ENCODE results near the gene MRPL10. TPM values are rescaled to one million over a fixed set of nuclear protein-coding genes. Genes with fewer than 3 reads are reported as not detected.
A peak's percentile ranks its signal among the peaks of the same experiment; 100 is the strongest.

Gene MRPL10
- total and polyA plus RNA-seq, 10 of the 15 experiments (the other 5 are each of a cell fraction or from before 2014, with no cell fraction given): 18.9 to 61.9 (median 47.3) TPM

GRCh38 chr17:47852113-47852949, 21.0 kb upstream of the MRPL10 start:
- H3K4me1 ChIP-seq (ENCODE audit: control insufficient read depth, insufficient read depth, low read length): peaks cover 5% of the 10 kb centered on the region
- 0 out of 3 replicates have a peak, but pooled peaks have one; percentile 19 for ATAC-seq
- in situ Hi-C loops (cut with MboI): no loop called here
- intact Hi-C loops (cut with micrococcal nuclease; ENCODE audit: unreplicated experiment): no loop called here
- FAIRE-seq: no peak
- H3K9me3 ChIP-seq (replicated peaks; ENCODE audit: control insufficient read depth, insufficient read depth, low read length): no peaks in the 10 kb centered on the region
- no peak for DNase-seq (ENCODE audit: low read depth, low spot score)
- BruUV-seq (replicated peaks): no TSS peak
- no peak overlapping the region for H3K27ac ChIP-seq (ENCODE audit: control insufficient read depth, insufficient read depth)
- CTCF ChIA-PET: interaction anchor here (0.6 to 1.6 kb wide), 6 partner anchors 9 to 38 kb away, joined by 3 to 5 read pairs (median 4); partner anchors contain the start of gene SCRN2
- no peak overlapping the region for H3K4me3 ChIP-seq
- H4K20me1 ChIP-seq (ENCODE audit: control insufficient read depth, insufficient read depth): no peaks in the 10 kb centered on the region
- RAD21 ChIA-PET (ENCODE audit: unreplicated experiment): interaction anchor here (1.4 kb wide), 2 partner anchors 10 to 39 kb away, joined by 4 read pairs; no protein-coding TSS in a partner anchor
- peaks cover 25 to 57% of the 10 kb centered on the region in 2 experiments for H3K27me3 ChIP-seq (replicated peaks in 1 of 2; ENCODE audit: control insufficient read depth in 2 of 2, insufficient read depth in 2 of 2, low read length in 1 of 2)
- no peaks in the 10 kb centered on the region for H3K79me2 ChIP-seq (ENCODE audit: control insufficient read depth, insufficient read depth, low read length)
- POLR2A ChIA-PET: no interaction called here
- SMC1A ChIA-PET (ENCODE audit: uncharacterized antibody, unreplicated experiment): interaction anchor here (0.8 to 13.1 kb wide), 3 partner anchors 9 to 37 kb away, joined by 3 to 231 read pairs (median 5); partner anchors contain the start of genes SCRN2 and SP2
- peak overlapping the region; percentile 61 for H3K4me2 ChIP-seq (ENCODE audit: control insufficient read depth, insufficient read depth)
- H3K9ac ChIP-seq (ENCODE audit: control insufficient read depth, insufficient read depth, low read length): no peak overlapping the region
- no peak overlapping the region for H2AFZ ChIP-seq (ENCODE audit: control insufficient read depth, low read depth, low read length)
- H3K36me3 ChIP-seq (ENCODE audit: control insufficient read depth in 2 of 2, insufficient read depth in 2 of 2, low read length in 1 of 2): no peaks in the 10 kb centered on the region
- WGBS (ENCODE audit: insufficient coverage, insufficient replicate concordance, low lambda C conversion rate, missing lambda C conversion rate): 23% methylated on average over 32 of the region's 32 CpGs
- no peak for TF ChIP-seq MYC (IDR thresholded peaks at IDR 0.05; ENCODE audit: insufficient read depth, insufficient read length, insufficient replicate concordance, low read length, severe bottlenecking)
- TF ChIP-seq MYB (IDR thresholded peaks at IDR 0.05; ENCODE audit: borderline replicate concordance, low read depth, low read length): no peak
- no peak for TF ChIP-seq ZNF274 (IDR thresholded peaks at IDR 0.05; ENCODE audit: insufficient read depth, insufficient read length)
- TF ChIP-seq POLR2AphosphoS5 (IDR thresholded peaks at IDR 0.05; ENCODE audit: low read length): no peak
- TF ChIP-seq, protein P1, sequence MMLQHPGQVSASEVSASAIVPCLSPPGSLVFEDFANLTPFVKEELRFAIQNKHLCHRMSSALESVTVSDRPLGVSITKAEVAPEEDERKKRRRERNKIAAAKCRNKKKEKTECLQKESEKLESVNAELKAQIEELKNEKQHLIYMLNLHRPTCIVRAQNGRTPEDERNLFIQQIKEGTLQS (IDR thresholded peaks at IDR 0.05; ENCODE audit: borderline replicate concordance, extremely low read depth, low read depth, low read length): no peak
- no peak for TF ChIP-seq FOS (IDR thresholded peaks at IDR 0.05; ENCODE audit: borderline replicate concordance, extremely low read depth, insufficient read length)
- TF ChIP-seq NFIC (IDR thresholded peaks at IDR 0.05; ENCODE audit: low read depth, low read length): no peak
- TF ChIP-seq WRNIP1 (IDR thresholded peaks at IDR 0.05; ENCODE audit: borderline replicate concordance, low read depth, low read length): no peak
- TF ChIP-seq NKRF (conservative IDR thresholded peaks at IDR 0.05): no peak
- TF ChIP-seq, protein P2, sequence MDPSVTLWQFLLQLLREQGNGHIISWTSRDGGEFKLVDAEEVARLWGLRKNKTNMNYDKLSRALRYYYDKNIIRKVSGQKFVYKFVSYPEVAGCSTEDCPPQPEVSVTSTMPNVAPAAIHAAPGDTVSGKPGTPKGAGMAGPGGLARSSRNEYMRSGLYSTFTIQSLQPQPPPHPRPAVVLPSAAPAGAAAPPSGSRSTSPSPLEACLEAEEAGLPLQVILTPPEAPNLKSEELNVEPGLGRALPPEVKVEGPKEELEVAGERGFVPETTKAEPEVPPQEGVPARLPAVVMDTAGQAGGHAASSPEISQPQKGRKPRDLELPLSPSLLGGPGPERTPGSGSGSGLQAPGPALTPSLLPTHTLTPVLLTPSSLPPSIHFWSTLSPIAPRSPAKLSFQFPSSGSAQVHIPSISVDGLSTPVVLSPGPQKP (IDR thresholded peaks at IDR 0.05; ENCODE audit: low read depth, low read length): no peak
- peak; percentile 38 to 92 for TF ChIP-seq EGR1 (IDR thresholded peaks at IDR 0.05; ENCODE audit: borderline replicate concordance in 1 of 2, low read depth in 2 of 2, low read length in 2 of 2)
- TF ChIP-seq ZNF622 (IDR thresholded peaks at IDR 0.05): no peak
- TF ChIP-seq STAT1 (conservative IDR thresholded peaks at IDR 0.05): no peak
- no peak for TF ChIP-seq IKZF2 (IDR thresholded peaks at IDR 0.05)
- no peak for TF ChIP-seq RBBP5 (conservative IDR thresholded peaks at IDR 0.05)
- no peak for TF ChIP-seq ZBED1 (IDR thresholded peaks at IDR 0.05; ENCODE audit: borderline replicate concordance)
- TF ChIP-seq JUNB (IDR thresholded peaks at IDR 0.05): no peak
- no peak for TF ChIP-seq NRF1 (conservative IDR thresholded peaks at IDR 0.05; ENCODE audit: low read depth, low read length)
